Gastroesophageal sphincter (tissue), 4 donors: ENCODE measurements around the gene CACNG3. TPM values are rescaled to one million over a fixed set of nuclear protein-coding genes. Genes with fewer than 3 reads are reported as not detected.

Source experiments
- ATAC-seq: fragments of 150-250 bp; one replicate; pipeline ENCODE4 v1.9.1; 2016; ENCODE audit warnings: mild to moderate bottlenecking, moderate library complexity
- H3K27ac ChIP-seq, 4 donors: fragments of 200-600 bp; sonication (generic) in 3 of 4; 1 replicate in 3 of 4; 2 replicates in 1 of 4; pipeline ENCODE4 v1.5.1; 2016 to 2019
- H3K27me3 ChIP-seq: fragments of 200-600 bp; sonication (generic); one replicate; pipeline ENCODE4 v1.5.1; 2019
- H3K36me3 ChIP-seq, 2 donors: fragments of 200-600 bp; sonication (generic); one replicate each; pipeline ENCODE4 v1.5.1; 2019; ENCODE audit warnings: control low read depth in 1 of 2
- H3K4me1 ChIP-seq, 3 donors: fragments of 200-600 bp; sonication (generic); 1 replicate in 2 of 3; 2 replicates in 1 of 3; pipeline ENCODE4 v1.5.1; 2016 to 2019; ENCODE audit warnings: control low read depth in 2 of 3
- H3K4me3 ChIP-seq, 2 donors: fragments of 200-600 bp; sonication (generic); one replicate each; pipeline ENCODE4 v1.5.1; 2019; ENCODE audit warnings: mild to moderate bottlenecking in 1 of 2, moderate library complexity in 1 of 2
- H3K9me3 ChIP-seq, 3 donors: fragments of 200-600 bp; sonication (generic); one replicate each; pipeline ENCODE4 v1.5.1; 2017 to 2019; ENCODE audit warnings: control low read depth in 2 of 3
- EP300 ChIP-seq: sonication (generic); formaldehyde crosslinking; IDR thresholded peaks from one replicate; pipeline ENCODE4 v1.6.1; 2017; ENCODE audit warnings: antibody characterized with exemption, mild to moderate bottlenecking
- POLR2A ChIP-seq, 2 donors: fragments of 450-650 bp; IDR thresholded peaks; one replicate each; pipeline ENCODE4 v1.6.1; 2017; ENCODE audit warnings: antibody characterized with exemption in 2 of 2, mild to moderate bottlenecking in 2 of 2, moderate library complexity in 1 of 2
- POLR2AphosphoS5 ChIP-seq: sonication (generic); formaldehyde crosslinking; IDR thresholded peaks from one replicate; pipeline ENCODE4 v1.6.1; 2017; ENCODE audit warnings: antibody characterized with exemption
- WGBS, 2 donors: methylation state at CpG; one replicate each; pipeline ENCODE4 v1.1.5; 2018; ENCODE audit warnings: low coverage in 1 of 2; 5-methylcytosine and 5-hydroxymethylcytosine counted together
- total RNA-seq, 4 donors: library from RNA; depleted of rRNA; stranded (reverse); fragments of >200 nt; gene quantifications; one replicate each; pipeline ENCODE4 v1.1.0, GENCODE V29; 2016
- TF ChIP-seq, protein P1 (sequence below), 4 experiments: fragments of 200-600 bp in 2 of 4; fragments of 450-650 bp in 2 of 4; sonication (generic) in 1 of 4; IDR thresholded peaks; one replicate each; pipeline ENCODE4 v1.5.1; 2017 to 2019; ENCODE audit warnings: antibody characterized with exemption in 4 of 4, mild to moderate bottlenecking in 2 of 4, moderate library complexity in 2 of 4

The CACNG3 gene
- total RNA-seq, 4 donors from 2014 or later: not detected

DNA sequence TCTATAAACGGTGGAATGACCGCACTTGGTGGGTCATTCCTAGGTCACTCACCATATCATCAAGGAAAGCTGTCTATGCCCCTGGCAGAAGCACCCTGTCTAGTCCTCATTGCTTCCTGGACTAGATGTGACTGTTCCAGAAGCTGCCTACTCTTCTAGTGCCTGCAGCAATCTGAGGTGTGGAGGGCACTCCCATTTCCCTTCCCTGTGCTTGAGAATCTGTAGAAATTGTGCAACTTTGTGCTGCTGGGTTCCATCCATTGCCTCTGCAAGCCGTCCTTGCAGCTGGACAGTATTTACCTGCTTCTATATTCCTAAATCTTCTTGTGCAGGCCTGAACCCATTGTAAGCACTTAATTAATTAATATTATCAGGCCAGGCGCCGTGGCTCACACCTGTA, 52.1 kb downstream of the CACNG3 start:
- no peak for ATAC-seq
- Histone ChIP-seq H3K4me1 (no peaks in the 10 kb centered on the region), H3K27me3 (peaks cover 24% of the 10 kb centered on the region), H3K9me3 (no peaks in the 10 kb centered on the region), H3K27ac (no peak overlapping the region), H3K36me3 (no peaks in the 10 kb centered on the region), H3K4me3 (no peak overlapping the region)
- TF ChIP-seq, protein P1, sequence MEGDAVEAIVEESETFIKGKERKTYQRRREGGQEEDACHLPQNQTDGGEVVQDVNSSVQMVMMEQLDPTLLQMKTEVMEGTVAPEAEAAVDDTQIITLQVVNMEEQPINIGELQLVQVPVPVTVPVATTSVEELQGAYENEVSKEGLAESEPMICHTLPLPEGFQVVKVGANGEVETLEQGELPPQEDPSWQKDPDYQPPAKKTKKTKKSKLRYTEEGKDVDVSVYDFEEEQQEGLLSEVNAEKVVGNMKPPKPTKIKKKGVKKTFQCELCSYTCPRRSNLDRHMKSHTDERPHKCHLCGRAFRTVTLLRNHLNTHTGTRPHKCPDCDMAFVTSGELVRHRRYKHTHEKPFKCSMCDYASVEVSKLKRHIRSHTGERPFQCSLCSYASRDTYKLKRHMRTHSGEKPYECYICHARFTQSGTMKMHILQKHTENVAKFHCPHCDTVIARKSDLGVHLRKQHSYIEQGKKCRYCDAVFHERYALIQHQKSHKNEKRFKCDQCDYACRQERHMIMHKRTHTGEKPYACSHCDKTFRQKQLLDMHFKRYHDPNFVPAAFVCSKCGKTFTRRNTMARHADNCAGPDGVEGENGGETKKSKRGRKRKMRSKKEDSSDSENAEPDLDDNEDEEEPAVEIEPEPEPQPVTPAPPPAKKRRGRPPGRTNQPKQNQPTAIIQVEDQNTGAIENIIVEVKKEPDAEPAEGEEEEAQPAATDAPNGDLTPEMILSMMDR (IDR thresholded peaks at IDR 0.05): no peak
- TF ChIP-seq POLR2AphosphoS5 (no peak), POLR2A (IDR thresholded peaks at IDR 0.05) (no peak), EP300 (no peak)
- WGBS, 2 donors: 58 to 81% methylated on average over 3 to 4 of the region's 5 CpGs

GRCh38 chr16:24309258-24310142, 53.4 kb downstream of the CACNG3 start:
- TF ChIP-seq, protein P1 (IDR thresholded peaks at IDR 0.05): no peak
- TF ChIP-seq POLR2AphosphoS5 (no peak), EP300 (no peak), POLR2A (IDR thresholded peaks at IDR 0.05) (no peak)
- Histone ChIP-seq H3K9me3 (no peaks in the 10 kb centered on the region), H3K27ac (no peak overlapping the region), H3K27me3 (peaks cover 27% of the 10 kb centered on the region), H3K4me1 (no peaks in the 10 kb centered on the region), H3K4me3 (no peak overlapping the region), H3K36me3 (no peaks in the 10 kb centered on the region)
- WGBS, 2 donors: 65 to 68% methylated on average over 9 to 11 of the region's 13 CpGs
- ATAC-seq: no peak

DNA sequence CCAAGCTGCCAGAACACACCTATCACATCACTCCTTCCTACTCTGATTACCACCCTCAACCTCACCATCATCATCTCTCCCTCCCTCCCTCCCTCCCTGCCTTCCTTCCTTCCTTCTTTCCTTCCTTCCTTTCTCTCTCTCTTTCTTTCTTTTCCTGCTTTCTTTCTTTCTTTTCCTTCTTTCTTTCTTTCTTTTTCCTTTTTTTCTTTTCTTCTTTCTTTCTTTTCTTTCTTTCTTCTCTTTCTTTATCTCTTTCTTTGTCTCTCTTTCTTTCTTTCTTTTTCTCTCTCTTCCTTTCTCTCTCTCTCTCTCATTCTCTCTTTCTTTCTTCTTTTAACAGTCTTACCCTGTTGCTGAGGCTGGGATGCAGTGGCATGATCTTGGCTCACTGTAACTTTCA, 59.2 kb downstream of the CACNG3 start:
- ATAC-seq: no peak
- TF ChIP-seq POLR2A (IDR thresholded peaks at IDR 0.05): no peak
- TF ChIP-seq, protein P1 (IDR thresholded peaks at IDR 0.05): no peak
- TF ChIP-seq EP300: no peak
- Histone ChIP-seq H3K9me3 (no peaks in the 10 kb centered on the region), H3K4me1 (no peaks in the 10 kb centered on the region), H3K27me3 (peaks cover 27% of the 10 kb centered on the region), H3K36me3 (no peaks in the 10 kb centered on the region), H3K27ac (no peak overlapping the region), H3K4me3 (no peak overlapping the region)

- no peak overlapping the region for H3K4me3 ChIP-seq
- no peak overlapping the region for H3K27ac ChIP-seq
- no peak for TF ChIP-seq POLR2A (IDR thresholded peaks at IDR 0.05)
- no peak for TF ChIP-seq POLR2AphosphoS5
- TF ChIP-seq, protein P1 (IDR thresholded peaks at IDR 0.05): no peak
- TF ChIP-seq EP300: no peak
- H3K4me1 ChIP-seq: no peaks in the 10 kb centered on the region
- peaks cover 29% of the 10 kb centered on the region for H3K27me3 ChIP-seq
- no peaks in the 10 kb centered on the region for H3K36me3 ChIP-seq
- ATAC-seq: no peak
- 33 to 56% methylated on average over 1 of the region's 1 CpG for WGBS, 2 donors
- no peaks in the 10 kb centered on the region for H3K9me3 ChIP-seq
Measured at GRCh38 chr16:24318680-24319079, 62.5 kb downstream of the CACNG3 start.
